Activated naive CD4-positive, alpha-beta T cell treated with anti-CD3 and anti-CD28 coated beads, Interleukin-2, amount 50 U/mL, for 72 hours (primary cell): Measurements from ENCODE around the gene C10orf62. TPM values are rescaled to one million over a fixed set of nuclear protein-coding genes. Genes with fewer than 3 reads are reported as not detected.
A peak's percentile ranks its signal among the peaks of the same experiment; 100 is the strongest.
"Not testable (repeated sequence)": the region's sequence is repeated elsewhere in the genome, so short reads cannot be mapped to it uniquely, and the experiment has no call there.

ENCODE experiments used
- ATAC-seq, 2 donors: fragments of 150-1000 bp; cut with Tn5 transposase; 2 replicates each; pipeline ENCODE4 v1.10.0; 2021; ENCODE audit warnings: mild to moderate bottlenecking in 2 of 2, moderate library complexity in 2 of 2
- DNase-seq, 2 donors: peaks; one replicate each; pipeline ENCODE4 v3.0.0; 2021 to 2022; ENCODE audit warnings: low spot score in 2 of 2
- H3K27ac Mint-ChIP-seq, 2 donors: one replicate each; pipeline ENCODE4 v1.8.0; 2022; ENCODE audit warnings: mild to moderate bottlenecking in 2 of 2, mixed read lengths in 2 of 2
- H3K36me3 Mint-ChIP-seq, 2 donors: one replicate each; pipeline ENCODE4 v1.8.0; 2022; ENCODE audit warnings: mixed read lengths in 2 of 2
- H3K9me3 Mint-ChIP-seq, 2 donors: one replicate each; pipeline ENCODE4 v1.8.0; 2022; ENCODE audit warnings: mixed read lengths in 2 of 2
- total RNA-seq, 2 donors: library from RNA; stranded (reverse); gene quantifications; one replicate each; pipeline ENCODE4 v1.2.3, GENCODE V29; 2022

Gene C10orf62
- total RNA-seq, 2 donors from 2014 or later: not detected

DNA sequence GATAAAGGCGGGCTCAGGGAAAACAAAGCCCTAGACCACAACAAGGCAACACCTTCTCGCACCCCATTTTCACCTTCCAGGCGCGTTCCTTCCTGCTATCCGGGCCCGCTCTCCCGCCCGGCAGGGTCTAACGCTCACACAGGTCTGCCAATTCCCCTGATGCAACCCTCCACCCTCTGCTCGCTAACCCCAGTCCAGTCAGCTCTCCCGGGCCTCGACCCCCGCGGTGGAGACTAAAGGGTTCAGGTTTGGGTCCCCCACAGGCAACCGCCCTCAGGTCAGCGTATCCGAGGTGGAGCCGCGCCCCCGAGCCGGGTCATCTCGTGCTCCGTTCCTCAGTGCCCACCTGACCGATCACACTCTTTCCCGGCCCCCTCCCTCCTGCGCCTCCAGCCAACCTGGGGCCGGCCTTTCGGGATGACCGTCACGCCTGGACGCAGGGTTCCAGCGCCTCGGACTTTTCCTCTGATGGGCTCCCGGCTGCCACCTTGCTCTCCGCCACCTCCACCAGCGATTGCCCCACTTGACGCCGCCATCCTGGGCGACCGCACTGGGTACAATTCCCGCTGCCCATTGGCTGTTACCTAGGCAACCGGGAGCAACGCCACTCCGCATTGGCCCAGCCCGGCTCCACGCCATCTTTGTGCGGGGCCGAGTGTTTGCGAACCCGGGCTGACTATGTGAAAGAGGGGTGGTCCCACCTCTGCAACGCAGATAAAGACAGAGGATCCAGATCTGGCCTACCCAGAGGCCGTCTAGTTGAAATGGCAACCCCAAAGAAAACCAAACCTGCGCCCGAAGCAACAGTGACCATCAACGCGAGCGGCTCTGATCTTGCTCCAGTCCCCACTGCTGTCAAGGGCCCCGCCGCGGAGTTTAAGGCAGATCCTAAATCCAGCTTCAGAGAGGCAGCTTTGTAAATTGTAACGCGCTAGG lies 43.7 kb downstream of the C10orf62 start, which contains the start of gene MORN4:
Gene MORN4, minus strand, starts transcription at position 552 of the 936 bp plus-strand sequence. CDS start 13,847 bp downstream, outside the sequence.
- ATAC-seq (peak; percentile 99), DNase-seq (peak; percentile 89 to 95)
- H3K27ac Mint-ChIP-seq: peak within 1 kb of the TSS; percentile 87 to 96
- no peaks in the 10 kb centered on the region for H3K9me3 Mint-ChIP-seq
- H3K36me3 Mint-ChIP-seq: peaks cover 6% of the 10 kb centered on the region in 2 donors

DNA sequence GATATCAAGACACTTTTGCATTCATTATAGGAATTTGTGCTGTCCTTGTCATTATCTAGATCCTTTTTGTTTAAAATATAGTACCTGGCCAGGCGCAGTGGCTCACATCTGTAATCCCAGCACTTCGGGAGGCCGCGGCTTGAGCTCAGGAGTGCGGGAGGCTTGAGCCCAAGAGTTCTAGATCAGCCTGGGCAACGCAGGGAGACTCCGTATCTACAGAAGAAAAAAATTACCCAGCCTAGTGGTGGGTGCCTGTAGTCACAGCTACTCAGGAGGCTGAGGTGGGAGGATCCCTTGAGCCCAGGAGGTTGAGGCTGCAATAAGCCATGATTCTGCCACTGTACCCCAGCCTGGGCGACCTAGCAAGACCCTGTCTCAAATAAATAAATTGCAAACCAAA lies 44.4 kb downstream of the C10orf62 start:
- no peaks in the 10 kb centered on the region for H3K9me3 Mint-ChIP-seq
- H3K36me3 Mint-ChIP-seq: peaks cover 6% of the 10 kb centered on the region in 2 donors
- DNase-seq: peak in 1 of 2 donors; percentile 14
- ATAC-seq: peak; percentile 31 to 42
- H3K27ac Mint-ChIP-seq: peak overlapping the region; percentile 87 to 96

DNA sequence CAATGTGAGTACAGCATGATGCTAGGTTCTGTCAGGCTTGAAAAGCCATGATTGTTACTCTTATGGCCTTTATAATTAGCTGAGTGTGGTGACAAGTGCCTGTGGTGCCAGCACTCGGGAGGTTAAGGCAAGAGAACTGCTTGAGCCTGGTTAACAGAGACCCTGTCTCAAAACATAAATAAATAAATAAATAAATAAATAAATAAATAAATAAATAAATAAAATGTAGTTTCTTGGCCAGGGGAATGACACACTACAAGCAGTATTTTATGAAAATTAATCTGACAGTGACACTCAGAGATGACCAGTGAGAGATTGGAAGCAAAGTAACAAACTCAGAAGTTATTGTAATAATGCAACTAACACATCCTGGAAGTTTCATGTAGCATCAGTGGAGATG lies 46.1 kb downstream of the C10orf62 start:
- no peak for ATAC-seq
- H3K27ac Mint-ChIP-seq: no peak overlapping the region

DNA sequence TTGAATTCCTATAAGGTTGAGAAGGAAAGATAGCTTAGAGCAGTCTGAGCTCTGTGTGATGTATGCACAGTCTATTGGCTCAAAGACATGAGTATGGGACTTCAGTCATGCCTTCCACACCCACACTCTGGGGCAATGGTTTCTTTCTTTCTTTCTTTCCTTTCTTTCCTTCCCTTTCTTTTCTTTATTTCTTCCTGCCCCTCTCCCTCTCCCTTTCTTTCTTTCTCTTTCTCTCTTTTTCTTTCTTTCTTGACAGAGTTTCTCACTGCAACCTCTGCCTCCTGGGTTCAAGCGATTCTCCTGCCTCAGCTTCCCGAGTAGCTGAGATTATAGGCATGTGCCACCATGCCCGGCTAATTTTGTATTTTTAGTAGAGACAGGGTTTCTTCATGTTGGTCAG lies 49.6 kb downstream of the C10orf62 start:
- H3K36me3 Mint-ChIP-seq, H3K27ac Mint-ChIP-seq, DNase-seq, ATAC-seq, H3K9me3 Mint-ChIP-seq: not testable (repeated sequence)

More for the DNA sequence above, 46.1 kb downstream of the C10orf62 start:
- no peak for DNase-seq
- no peaks in the 10 kb centered on the region for H3K9me3 Mint-ChIP-seq
- peaks cover 6% of the 10 kb centered on the region in 2 donors for H3K36me3 Mint-ChIP-seq

DNA sequence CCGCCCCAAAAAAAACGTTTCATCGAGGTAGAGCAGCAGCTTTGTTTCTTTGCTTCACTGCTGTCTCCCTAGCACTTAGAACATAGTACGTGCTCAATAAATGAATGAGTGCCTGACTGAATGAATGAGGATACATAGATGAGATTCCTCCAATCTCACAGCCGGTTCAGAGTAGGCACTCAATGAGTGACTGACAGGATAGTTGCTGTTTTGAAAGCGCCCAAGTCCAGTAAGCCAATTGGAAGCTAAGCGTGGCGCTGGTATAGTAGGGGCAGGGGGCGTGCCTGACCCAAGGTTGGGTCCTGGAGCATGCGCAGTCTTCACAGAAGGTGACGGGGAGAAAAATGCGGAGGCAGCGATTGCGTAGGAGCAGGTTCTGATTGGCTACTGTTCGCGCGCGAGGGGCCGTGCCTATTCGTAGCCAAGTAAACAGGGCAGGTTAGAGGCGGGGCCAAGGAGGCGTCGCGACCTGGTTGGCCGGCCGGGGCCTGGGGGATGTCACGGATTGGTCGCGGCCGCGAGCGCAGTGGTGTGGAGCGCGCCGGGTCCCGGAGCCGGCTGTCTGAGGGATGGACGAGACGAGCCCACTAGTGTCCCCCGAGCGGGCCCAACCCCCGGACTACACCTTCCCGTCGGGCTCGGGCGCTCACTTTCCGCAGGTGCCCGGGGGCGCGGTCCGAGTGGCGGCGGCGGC lies 50.8 kb downstream of the C10orf62 start, which contains the start of gene PI4K2A:
Gene PI4K2A, plus strand, starts transcription at position 498 of the 694 bp plus-strand sequence. Its CDS starts 72 bp downstream, at position 570.
- peak; percentile 99 for DNase-seq
- ATAC-seq: peak; percentile 98
- peaks cover 0 to 5% of the 10 kb centered on the region in 2 donors for H3K36me3 Mint-ChIP-seq
- H3K9me3 Mint-ChIP-seq: no peaks in the 10 kb centered on the region
- peak within 1 kb of the TSS; percentile 85 to 94 for H3K27ac Mint-ChIP-seq

Other genes starting within 250 kb of the C10orf62 start
- 10 to 100 TPM; 41.4 to 43.1 TPM for gene RRP12, start 188.4 kb upstream of the C10orf62 start, total RNA-seq
- 1,000 to 10,000 TPM in 1 of 2 donors, 100 to 1,000 TPM in 1; 610 to 1,410 TPM for gene PGAM1, start 163.5 kb upstream of the C10orf62 start, total RNA-seq
- gene EXOSC1, start 143.7 kb upstream of the C10orf62 start, total RNA-seq: 10 to 100 TPM; 41.3 to 58.0 TPM
- 10 to 100 TPM; 25.4 to 45.0 TPM for gene ZDHHC16, start 143.5 kb upstream of the C10orf62 start, total RNA-seq
- gene MMS19, start 91.3 kb upstream of the C10orf62 start, total RNA-seq: 100 to 1,000 TPM in 1 of 2 donors, 10 to 100 TPM in 1; 74.2 to 125 TPM
- 1 to 10 TPM; 1.9 to 3.5 TPM for gene UBTD1, start 90.8 kb upstream of the C10orf62 start, total RNA-seq
- gene ANKRD2, start 16.9 kb upstream of the C10orf62 start, total RNA-seq: under 1 TPM; 0.25 to 0.39 TPM
- gene HOGA1, start 5.3 kb upstream of the C10orf62 start, total RNA-seq: not detected
- gene MORN4, start 43.8 kb downstream of the C10orf62 start, total RNA-seq: 1 to 10 TPM; 1.1 to 6.0 TPM
- 10 to 100 TPM in 1 of 2 donors, 1 to 10 TPM in 1; 9.7 to 13.6 TPM for gene PI4K2A, start 51.0 kb downstream of the C10orf62 start, total RNA-seq
- 1 to 10 TPM; 2.2 to 2.8 TPM for gene AVPI1, start 97.5 kb downstream of the C10orf62 start, total RNA-seq
- gene MARVELD1, start 124.0 kb downstream of the C10orf62 start, total RNA-seq: 1 to 10 TPM in 1 of 2 donors, under 1 TPM in 1; 0.57 to 7.1 TPM
- 10 to 100 TPM; 28.0 to 29.3 TPM for gene ZFYVE27, start 147.4 kb downstream of the C10orf62 start, total RNA-seq
- not detected for gene SFRP5, start 182.3 kb downstream of the C10orf62 start, total RNA-seq